HepG2 (cell line): Measurements from ENCODE around the gene PLRG1. TPM values are rescaled to one million over a fixed set of nuclear protein-coding genes. Genes with fewer than 3 reads are reported as not detected.
A peak's percentile ranks its signal among the peaks of the same experiment; 100 is the strongest.

Source experiments
- ATF7-NPFF ChIP-seq: sonication (generic); formaldehyde crosslinking; IDR thresholded peaks from 2 replicates; pipeline ENCODE4 v1.8.1; 2023; ENCODE audit warnings: mild to moderate bottlenecking, low read depth, missing genetic modification reagents, moderate library complexity
- FIP1L1 ChIP-seq: fragments of 200-400 bp; formaldehyde crosslinking; IDR thresholded peaks from 2 replicates; pipeline ENCODE4 v1.6.1; 2018; ENCODE audit warnings: low read depth, mild to moderate bottlenecking, low read length, moderate library complexity, borderline replicate concordance; ENCODE audit not compliant: insufficient read depth
- FOSL2 ChIP-seq: sonication (generic); formaldehyde crosslinking; IDR thresholded peaks from 2 replicates; pipeline ENCODE4 v1.4.0; 2020; ENCODE audit warnings: missing genetic modification reagents
- GZF1 ChIP-seq: sonication (generic); formaldehyde crosslinking; IDR thresholded peaks from 2 replicates; pipeline ENCODE4 v1.5.1; 2020; ENCODE audit warnings: mild to moderate bottlenecking, missing genetic modification reagents
- HNF4A ChIP-seq: sonication (generic); formaldehyde crosslinking; IDR thresholded peaks from 2 replicates; pipeline ENCODE4 v1.4.0; 2020; ENCODE audit warnings: missing genetic modification reagents
- HNRNPLL ChIP-seq: fragments of 200-400 bp; formaldehyde crosslinking; IDR thresholded peaks from 2 replicates; pipeline ENCODE4 v1.6.1; 2017; ENCODE audit warnings: mild to moderate bottlenecking, low read depth, low read length; ENCODE audit not compliant: poor library complexity, severe bottlenecking
- ISX ChIP-seq: sonication (generic); formaldehyde crosslinking; conservative IDR thresholded peaks from 2 replicates; pipeline ENCODE4 v1.5.0; 2020; ENCODE audit warnings: missing genetic modification reagents
- KMT2A ChIP-seq: sonication (generic); formaldehyde crosslinking; IDR thresholded peaks from 2 replicates; pipeline ENCODE4 v1.4.0; 2020; ENCODE audit warnings: missing genetic modification reagents
- NFATC3 ChIP-seq: sonication (generic); formaldehyde crosslinking; IDR thresholded peaks from 2 replicates; pipeline ENCODE4 v1.5.1; 2020; ENCODE audit warnings: mild to moderate bottlenecking, missing genetic modification reagents
- PHF20 ChIP-seq: sonication (generic); formaldehyde crosslinking; IDR thresholded peaks from 2 replicates; pipeline ENCODE4 v1.5.0; 2020; ENCODE audit warnings: mild to moderate bottlenecking, missing genetic modification reagents
- SAP130 ChIP-seq: IDR thresholded peaks from 2 replicates; pipeline ENCODE4 v1.6.1; 2016; ENCODE audit warnings: low read depth
- TEAD3 ChIP-seq: optimal IDR thresholded peaks from 2 replicates; pipeline ENCODE3; 2016; ENCODE audit warnings: borderline replicate concordance
- TOE1 ChIP-seq: sonication (generic); formaldehyde crosslinking; IDR thresholded peaks from 2 replicates; pipeline ENCODE4 v1.4.0; 2020; ENCODE audit warnings: mild to moderate bottlenecking, missing genetic modification reagents
- ZKSCAN1 ChIP-seq: fragments of 150-350 bp; IDR thresholded peaks from 2 replicates; pipeline ENCODE4 v1.6.1; 2014; ENCODE audit warnings: low read length
- ZNF317 ChIP-seq: sonication (generic); formaldehyde crosslinking; IDR thresholded peaks from 2 replicates; pipeline ENCODE4 v1.5.0; 2020; ENCODE audit warnings: mild to moderate bottlenecking, missing genetic modification reagents
- ZNF383 ChIP-seq: sonication (generic); formaldehyde crosslinking; IDR thresholded peaks from 2 replicates; pipeline ENCODE4 v1.4.0; 2020; ENCODE audit warnings: missing genetic modification reagents, mild to moderate bottlenecking, borderline replicate concordance
- ZNF441 ChIP-seq: sonication (generic); formaldehyde crosslinking; IDR thresholded peaks from 2 replicates; pipeline ENCODE4 v1.7.0; 2021; ENCODE audit warnings: missing genetic modification reagents, borderline replicate concordance
- ZNF598 ChIP-seq: sonication (generic); formaldehyde crosslinking; IDR thresholded peaks from 2 replicates; pipeline ENCODE4 v1.5.1; 2020; ENCODE audit warnings: mild to moderate bottlenecking, missing genetic modification reagents, borderline replicate concordance
- ZNF619 ChIP-seq: sonication (generic); formaldehyde crosslinking; IDR thresholded peaks from 2 replicates; pipeline ENCODE4 v1.4.0; 2020; ENCODE audit warnings: mild to moderate bottlenecking, missing genetic modification reagents
- ZNF772 ChIP-seq: sonication (generic); formaldehyde crosslinking; IDR thresholded peaks from 2 replicates; pipeline ENCODE4 v1.5.0; 2020; ENCODE audit warnings: mild to moderate bottlenecking, missing genetic modification reagents
- polyA plus RNA-seq, 8 experiments: library from polyadenylated mRNA; depleted of rRNA in 3 of 8; stranded (reverse) in 7 of 8; unstranded in 1 of 8; fragments of >200 nt; fragmentation: Illumina TruSeq in 4 of 8; extraction: Trizol in 4 of 8; gene quantifications; 2 replicates each; pipeline versions ENCODE4 v1.2.1 to v1.2.3, GENCODE V29; 2011 to 2016; ENCODE audit warnings: low read depth in 4 of 8, missing spikeins in 1 of 8, mixed read lengths in 1 of 8; ENCODE audit not compliant: insufficient read depth in 1 of 8
- total RNA-seq, 5 experiments: library from RNA; depleted of rRNA; stranded (reverse); fragments of >200 nt; fragmentation: Illumina TruSeq; extraction: Trizol; gene quantifications; 2 replicates each; pipeline ENCODE4 v1.2.3, GENCODE V29; 2016; ENCODE audit warnings: low read depth in 1 of 5
- TF ChIP-seq, protein P1 (sequence below): sonication (generic); formaldehyde crosslinking; IDR thresholded peaks from 2 replicates; pipeline ENCODE4 v1.9.0; 2021; ENCODE audit warnings: missing genetic modification reagents, borderline replicate concordance
- TF ChIP-seq, protein P2 (sequence below): sonication (generic); formaldehyde crosslinking; IDR thresholded peaks from 2 replicates; pipeline ENCODE4 v1.5.0; 2020; ENCODE audit warnings: missing genetic modification reagents

PLRG1 gene
- total and polyA plus RNA-seq, 2 of the 13 experiments (the other 11 are each of a cell fraction or from before 2014, with no cell fraction given) = 77.3 to 110 TPM

DNA sequence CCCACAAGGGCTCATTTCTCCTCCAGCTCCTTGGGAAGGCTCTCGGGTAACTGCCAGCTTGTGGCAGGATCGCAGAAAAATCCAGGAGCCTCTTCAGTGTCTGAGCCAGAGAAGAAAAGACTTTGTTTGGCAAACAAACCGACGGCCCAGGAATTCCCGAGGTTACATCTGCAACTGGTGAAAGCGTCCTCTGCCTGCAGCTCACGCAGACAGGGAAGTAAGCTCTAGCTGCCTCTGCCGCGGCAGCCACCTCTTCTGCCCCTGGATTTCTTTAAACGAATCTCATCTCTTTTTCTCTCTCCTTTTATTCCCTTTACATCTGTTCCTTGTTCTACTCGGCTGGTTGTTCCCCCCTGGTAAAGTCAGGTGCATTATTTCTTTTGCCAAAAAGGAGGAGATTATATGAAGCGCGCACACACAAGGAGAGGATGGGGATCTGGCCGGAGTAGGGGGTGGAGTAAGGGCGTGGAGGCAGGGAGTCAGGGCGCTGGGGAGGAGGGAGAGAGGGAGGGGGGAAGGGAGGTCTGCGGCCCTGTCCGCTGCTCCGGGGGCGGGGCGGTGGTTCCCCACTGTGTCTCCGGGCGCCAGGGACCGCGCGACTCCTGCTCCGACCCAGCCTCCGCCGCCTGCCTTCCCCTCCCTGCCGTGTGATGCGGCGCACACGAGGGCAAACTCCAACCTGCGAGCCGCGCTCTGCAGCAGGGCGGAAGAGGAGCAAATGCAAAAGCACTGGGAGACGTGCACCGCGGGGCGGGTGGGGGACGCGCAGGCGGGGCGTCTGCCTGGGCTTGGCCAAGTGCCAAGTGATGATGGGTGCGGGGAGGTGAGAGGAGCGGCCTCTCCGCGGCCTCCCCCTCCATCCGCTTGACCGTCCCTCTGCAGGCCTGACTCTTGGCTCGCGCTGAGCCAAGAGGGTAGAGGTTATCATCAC, 58.6 kb downstream of the PLRG1 start, which contains the start of gene DCHS2 (continued):
- TF ChIP-seq FIP1L1 (no peak), SAP130 (CRISPR knock-in tag) (peak; percentile 40; the same call in 1 of the 2 replicates), ZKSCAN1 (no peak), ZNF441 (CRISPR knock-in tag) (peak; percentile 91; the same call in 1 of the 2 replicates), KMT2A (CRISPR knock-in tag) (no peak), PHF20 (CRISPR knock-in tag) (0 out of 2 replicates have a peak, but pooled peaks have one; percentile 18), ZNF317 (CRISPR knock-in tag) (0 out of 2 replicates have a peak, but pooled peaks have one; percentile 36), GZF1 (CRISPR knock-in tag) (no peak), ZNF598 (CRISPR knock-in tag) (0 out of 2 replicates have a peak, but pooled peaks have one; percentile 36), HNRNPLL (peak; percentile 42), FOSL2 (no peak), ZNF383 (CRISPR knock-in tag) (no peak), ZNF619 (CRISPR knock-in tag) (no peak), HNF4A (CRISPR knock-in tag) (peak; percentile 53), ISX (no peak), TEAD3 (peak; percentile 37), ATF7-NPFF (CRISPR knock-in tag) (no peak), NFATC3 (CRISPR knock-in tag) (no peak), ZNF772 (CRISPR knock-in tag) (peak; percentile 40; the same call in 1 of the 2 replicates), TOE1 (CRISPR knock-in tag) (no peak)
- TF ChIP-seq, protein P1, sequence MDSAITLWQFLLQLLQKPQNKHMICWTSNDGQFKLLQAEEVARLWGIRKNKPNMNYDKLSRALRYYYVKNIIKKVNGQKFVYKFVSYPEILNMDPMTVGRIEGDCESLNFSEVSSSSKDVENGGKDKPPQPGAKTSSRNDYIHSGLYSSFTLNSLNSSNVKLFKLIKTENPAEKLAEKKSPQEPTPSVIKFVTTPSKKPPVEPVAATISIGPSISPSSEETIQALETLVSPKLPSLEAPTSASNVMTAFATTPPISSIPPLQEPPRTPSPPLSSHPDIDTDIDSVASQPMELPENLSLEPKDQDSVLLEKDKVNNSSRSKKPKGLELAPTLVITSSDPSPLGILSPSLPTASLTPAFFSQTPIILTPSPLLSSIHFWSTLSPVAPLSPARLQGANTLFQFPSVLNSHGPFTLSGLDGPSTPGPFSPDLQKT (CRISPR knock-in tag) = no peak
- TF ChIP-seq, protein P2, sequence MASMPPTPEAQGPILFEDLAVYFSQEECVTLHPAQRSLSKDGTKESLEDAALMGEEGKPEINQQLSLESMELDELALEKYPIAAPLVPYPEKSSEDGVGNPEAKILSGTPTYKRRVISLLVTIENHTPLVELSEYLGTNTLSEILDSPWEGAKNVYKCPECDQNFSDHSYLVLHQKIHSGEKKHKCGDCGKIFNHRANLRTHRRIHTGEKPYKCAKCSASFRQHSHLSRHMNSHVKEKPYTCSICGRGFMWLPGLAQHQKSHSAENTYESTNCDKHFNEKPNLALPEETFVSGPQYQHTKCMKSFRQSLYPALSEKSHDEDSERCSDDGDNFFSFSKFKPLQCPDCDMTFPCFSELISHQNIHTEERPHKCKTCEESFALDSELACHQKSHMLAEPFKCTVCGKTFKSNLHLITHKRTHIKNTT (CRISPR knock-in tag) = no peak
